NCI-H128 (cell line): ENCODE data around the gene DAZ4.
"Not testable (repeated sequence)": the region's sequence is repeated elsewhere in the genome, so short reads cannot be mapped to it uniquely, and the experiment has no call there.

ENCODE experiments used
- DNase-seq: peaks from one replicate; lab custom pipeline; 2025; ENCODE audit not compliant: unreplicated experiment; lab: John Stamatoyannopoulos, UW

Gene DAZ4, protein sequence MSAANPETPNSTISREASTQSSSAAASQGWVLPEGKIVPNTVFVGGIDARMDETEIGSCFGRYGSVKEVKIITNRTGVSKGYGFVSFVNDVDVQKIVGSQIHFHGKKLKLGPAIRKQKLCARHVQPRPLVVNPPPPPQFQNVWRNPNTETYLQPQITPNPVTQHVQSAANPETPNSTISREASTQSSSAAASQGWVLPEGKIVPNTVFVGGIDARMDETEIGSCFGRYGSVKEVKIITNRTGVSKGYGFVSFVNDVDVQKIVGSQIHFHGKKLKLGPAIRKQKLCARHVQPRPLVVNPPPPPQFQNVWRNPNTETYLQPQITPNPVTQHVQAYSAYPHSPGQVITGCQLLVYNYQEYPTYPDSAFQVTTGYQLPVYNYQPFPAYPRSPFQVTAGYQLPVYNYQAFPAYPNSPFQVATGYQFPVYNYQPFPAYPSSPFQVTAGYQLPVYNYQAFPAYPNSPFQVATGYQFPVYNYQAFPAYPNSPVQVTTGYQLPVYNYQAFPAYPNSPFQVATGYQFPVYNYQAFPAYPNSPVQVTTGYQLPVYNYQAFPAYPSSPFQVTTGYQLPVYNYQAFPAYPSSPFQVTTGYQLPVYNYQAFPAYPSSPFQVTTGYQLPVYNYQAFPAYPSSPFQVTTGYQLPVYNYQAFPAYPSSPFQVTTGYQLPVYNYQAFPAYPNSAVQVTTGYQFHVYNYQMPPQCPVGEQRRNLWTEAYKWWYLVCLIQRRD

GRCh38 chrY:24833619-24834018, at the start of gene DAZ4:
TSS of gene DAZ4 (plus strand) at chrY:24833919. CDS start at chrY:24834127, 208 bp downstream.
- DNase-seq: not testable (repeated sequence)

DNA sequence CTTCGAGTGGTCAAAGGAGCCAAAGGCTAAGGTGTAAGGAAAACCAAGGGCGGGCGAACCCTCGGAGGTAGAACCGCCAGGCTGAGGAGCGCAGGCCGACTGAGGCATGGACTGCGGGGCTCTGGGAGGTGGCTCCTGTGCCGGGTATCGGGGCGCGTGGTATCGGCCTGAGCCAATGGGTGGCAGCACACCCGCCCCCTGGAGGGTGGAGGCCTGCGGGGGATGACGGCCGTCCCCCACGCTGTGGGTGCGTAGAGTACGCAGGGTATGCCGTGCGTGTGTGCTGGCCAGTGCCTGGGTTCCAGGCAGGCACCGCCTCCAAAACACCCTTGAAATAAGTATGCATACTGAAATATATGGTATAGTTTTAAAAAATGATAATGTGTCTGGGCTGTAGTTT, 20.4 kb upstream of the DAZ4 start, which contains the start of gene DAZ3:
DAZ3 (minus strand) TSS at position 101 of the 400 bp plus-strand sequence. CDS start 208 bp downstream, outside the sequence.
- DNase-seq: not testable (repeated sequence)

GRCh38 chrY:24821836-24822235, 11.9 kb upstream of the DAZ4 start:
- not testable (repeated sequence) for DNase-seq

DNA sequence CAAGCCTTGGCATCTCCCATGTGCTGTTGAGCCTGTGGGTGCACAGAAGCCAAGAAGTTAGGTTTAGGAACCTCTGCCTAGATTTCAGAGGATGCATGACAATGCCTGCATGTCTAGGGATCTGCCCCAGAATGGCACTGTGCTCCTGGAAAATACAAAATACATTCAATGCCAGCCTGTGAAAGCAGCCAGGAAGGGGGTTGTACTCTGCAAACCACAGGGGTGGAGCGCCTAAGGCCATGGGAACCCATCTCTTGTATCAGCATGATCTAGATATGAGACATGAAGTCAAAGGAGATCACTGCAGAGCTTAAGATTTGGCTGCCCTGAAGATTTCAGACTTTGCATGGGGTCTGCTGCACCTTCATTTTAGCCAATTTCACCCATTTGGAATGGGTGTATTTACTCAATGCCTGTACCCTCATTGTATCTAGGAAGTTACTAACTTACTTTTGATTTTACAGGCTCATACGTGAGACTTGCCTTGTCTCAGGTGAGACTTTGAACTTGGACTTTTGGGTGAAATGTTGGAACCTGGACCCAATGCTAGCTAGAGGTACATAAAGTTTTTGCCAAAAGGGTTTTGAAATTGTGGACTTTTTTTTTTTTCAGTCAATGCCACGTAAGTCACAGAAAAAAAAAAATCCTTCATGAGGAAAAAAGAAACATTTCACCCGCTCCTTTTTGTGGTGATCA, 9.4 kb upstream of the DAZ4 start:
- DNase-seq: not testable (repeated sequence)

- DNase-seq: not testable (repeated sequence)
These were observed 8.7 kb upstream of the DAZ4 start for GRCh38 chrY:24825069-24825468.
